Upper lobe of left lung (tissue), 4 donors: ENCODE results near the gene PLSCR3.

Source experiments
- EP300 ChIP-seq, 4 donors: sonication (generic); formaldehyde crosslinking; IDR thresholded peaks; one replicate each; pipeline ENCODE4 v1.5.1; 2017; ENCODE audit warnings: antibody characterized with exemption in 4 of 4, control low read depth in 2 of 4
- POLR2A ChIP-seq, 4 donors: fragments of 450-650 bp; IDR thresholded peaks; one replicate each; pipeline ENCODE4 v1.5.1; 2016 to 2017; ENCODE audit warnings: antibody characterized with exemption in 4 of 4, mild to moderate bottlenecking in 2 of 4
- POLR2AphosphoS5 ChIP-seq, 2 donors: sonication (generic); formaldehyde crosslinking; IDR thresholded peaks; one replicate each; pipeline ENCODE4 v1.5.1; 2017; ENCODE audit warnings: antibody characterized with exemption in 2 of 2
- TF ChIP-seq, protein P1 (sequence below), 6 experiments: fragments of 450-650 bp in 4 of 6; fragments of 200-600 bp in 2 of 6; sonication (generic) in 2 of 6; IDR thresholded peaks; one replicate each; pipeline ENCODE4 v1.5.1; 2016 to 2019; ENCODE audit warnings: antibody characterized with exemption in 6 of 6

DNA sequence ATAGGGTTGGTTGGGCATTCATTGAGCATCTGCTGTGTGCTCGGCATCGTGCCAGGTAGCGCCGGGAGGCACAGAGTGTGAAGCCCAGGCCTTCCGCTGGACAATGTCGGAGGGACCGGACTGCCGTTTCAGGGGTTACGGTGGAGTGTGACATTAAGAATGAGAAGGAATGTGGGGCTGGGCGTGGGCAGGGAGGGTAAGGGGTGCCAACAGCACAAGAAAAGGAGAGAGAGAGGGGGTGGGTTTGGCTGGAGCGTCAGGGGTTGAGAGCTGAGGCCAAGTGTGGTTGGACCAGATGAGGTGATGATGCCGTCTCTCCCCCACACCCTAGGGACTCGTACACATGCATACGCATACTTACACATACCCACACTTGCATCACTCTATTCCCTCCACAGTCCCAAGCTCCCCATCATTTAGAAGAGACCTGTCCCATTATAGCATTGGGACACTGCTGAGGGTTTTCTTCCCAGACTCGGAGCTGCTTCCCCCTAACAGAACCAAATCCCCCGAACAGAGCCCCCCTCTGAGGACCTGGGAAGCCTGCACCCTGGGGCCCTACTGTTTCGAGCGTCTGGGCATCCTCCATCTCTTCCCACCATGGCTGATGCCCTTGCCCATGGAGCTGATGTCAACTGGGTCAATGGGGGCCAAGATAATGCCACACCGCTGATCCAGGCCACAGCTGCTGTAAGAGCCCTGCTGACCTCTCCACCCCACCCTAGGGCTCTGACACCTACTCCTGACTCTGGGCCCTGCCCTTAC, 45.7 kb downstream of the PLSCR3 start:
- TF ChIP-seq, protein P1, sequence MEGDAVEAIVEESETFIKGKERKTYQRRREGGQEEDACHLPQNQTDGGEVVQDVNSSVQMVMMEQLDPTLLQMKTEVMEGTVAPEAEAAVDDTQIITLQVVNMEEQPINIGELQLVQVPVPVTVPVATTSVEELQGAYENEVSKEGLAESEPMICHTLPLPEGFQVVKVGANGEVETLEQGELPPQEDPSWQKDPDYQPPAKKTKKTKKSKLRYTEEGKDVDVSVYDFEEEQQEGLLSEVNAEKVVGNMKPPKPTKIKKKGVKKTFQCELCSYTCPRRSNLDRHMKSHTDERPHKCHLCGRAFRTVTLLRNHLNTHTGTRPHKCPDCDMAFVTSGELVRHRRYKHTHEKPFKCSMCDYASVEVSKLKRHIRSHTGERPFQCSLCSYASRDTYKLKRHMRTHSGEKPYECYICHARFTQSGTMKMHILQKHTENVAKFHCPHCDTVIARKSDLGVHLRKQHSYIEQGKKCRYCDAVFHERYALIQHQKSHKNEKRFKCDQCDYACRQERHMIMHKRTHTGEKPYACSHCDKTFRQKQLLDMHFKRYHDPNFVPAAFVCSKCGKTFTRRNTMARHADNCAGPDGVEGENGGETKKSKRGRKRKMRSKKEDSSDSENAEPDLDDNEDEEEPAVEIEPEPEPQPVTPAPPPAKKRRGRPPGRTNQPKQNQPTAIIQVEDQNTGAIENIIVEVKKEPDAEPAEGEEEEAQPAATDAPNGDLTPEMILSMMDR (IDR thresholded peaks at IDR 0.05), result no peak
- TF ChIP-seq POLR2AphosphoS5 (IDR thresholded peaks at IDR 0.05) (no peak), POLR2A (IDR thresholded peaks at IDR 0.05) (no peak), EP300 (IDR thresholded peaks at IDR 0.05) (no peak)
